ENCODE measurements around the gene CHD6.

The CHD6 gene

GRCh38 chr20:41418739-41419293, 199.4 kb downstream of the CHD6 start:
- no peak for DNase-seq

GRCh38 chr20:41418031-41418430, 200.1 kb downstream of the CHD6 start:
- DNase-seq: no peak

- no peak for DNase-seq
Observed at GRCh38 chr20:41415191-41415590, 203.0 kb downstream of the CHD6 start.

GRCh38 chr20:41413169-41413568, 205.0 kb downstream of the CHD6 start:
- DNase-seq: no peak

- DNase-seq: no peak
Observed at GRCh38 chr20:41412324-41413120, 205.7 kb downstream of the CHD6 start.

GRCh38 chr20:41411391-41411847, 206.8 kb downstream of the CHD6 start:
- DNase-seq: no peak

GRCh38 chr20:41408986-41409385, 209.2 kb downstream of the CHD6 start:
- peak; percentile 84 for DNase-seq

- no peak for DNase-seq
Observed at GRCh38 chr20:41408156-41408794, 209.9 kb downstream of the CHD6 start.

- DNase-seq: no peak
Observed at GRCh38 chr20:41407607-41408006, 210.6 kb downstream of the CHD6 start.

GRCh38 chr20:41406896-41407444, 211.2 kb downstream of the CHD6 start:
- DNase-seq: no peak

GRCh38 chr20:41406353-41406752, 211.8 kb downstream of the CHD6 start:
- DNase-seq: no peak

- no peak for DNase-seq
Observed at GRCh38 chr20:41405436-41405835, 212.7 kb downstream of the CHD6 start.

GRCh38 chr20:41403604-41404003, 214.6 kb downstream of the CHD6 start:
- peak; percentile 10 for DNase-seq

GRCh38 chr20:41398408-41398807, 219.8 kb downstream of the CHD6 start:
- DNase-seq: no peak

- DNase-seq: peak; percentile 13
Observed at GRCh38 chr20:41395667-41396664, 222.2 kb downstream of the CHD6 start.

GRCh38 chr20:41394931-41395666, 223.1 kb downstream of the CHD6 start:
- no peak for DNase-seq

GRCh38 chr20:41394081-41394480, 224.1 kb downstream of the CHD6 start:
- DNase-seq: no peak

- DNase-seq: no peak
Observed at GRCh38 chr20:41393705-41394066, 224.5 kb downstream of the CHD6 start.

- no peak for DNase-seq
Observed at GRCh38 chr20:41392871-41393704, 225.1 kb downstream of the CHD6 start.

GRCh38 chr20:41392295-41392694, 225.9 kb downstream of the CHD6 start:
- no peak for DNase-seq

- no peak for DNase-seq
Observed at GRCh38 chr20:41391587-41392001, 226.6 kb downstream of the CHD6 start.

Measured in NCI-H2227 treated with DMSO at 0.1 percent for 48 hours (cell line).